ENCODE measurements around the gene RFPL3.
A peak's percentile ranks its signal among the peaks of the same experiment; 100 is the strongest.

Gene RFPL3

GRCh38 chr22:32410459-32410858 is 52.8 kb downstream of the RFPL3 start:
- Histone ChIP-seq H3K4me1 (ENCODE audit: control insufficient read depth, insufficient read depth, low read length) (no peaks in the 10 kb centered on the region; the same call in 1 of the 2 replicates), H3K9me3 (ENCODE audit: control insufficient read depth, insufficient read depth, low read depth, low read length) (no peaks in the 10 kb centered on the region), H3K27ac (ENCODE audit: extremely low read depth, low read depth, low read length) (no peak overlapping the region), H3K36me3 (ENCODE audit: control insufficient read depth in 2 of 2, insufficient read depth in 1 of 2, low read length in 2 of 2) (peaks cover 41% of the 10 kb centered on the region in 2 experiments), H3K4me3 (ENCODE audit: low read depth, low read length) (peak overlapping the region; percentile 89; the same call in 1 of the 2 replicates)
- ChIA-PET CTCF (interaction anchor here (0.6 to 1.0 kb wide), 2 partner anchors 9 to 391 kb away, joined by 3 to 4 read pairs; partner anchors contain the start of gene TIMP3), POLR2A (no interaction called here)
- TF ChIP-seq ZSCAN18 (tag by site-specific recombination; IDR thresholded peaks at IDR 0.05), result no peak
- no peak for TF ChIP-seq ZNF560 (tag by site-specific recombination; IDR thresholded peaks at IDR 0.05; ENCODE audit: borderline replicate concordance)
- no peak for TF ChIP-seq KLF1 (tag by site-specific recombination; IDR thresholded peaks at IDR 0.05)
- TF ChIP-seq ZIC2 (tag by site-specific recombination; IDR thresholded peaks at IDR 0.05), result no peak
- no peak for TF ChIP-seq ZNF548 (tag by site-specific recombination; IDR thresholded peaks at IDR 0.05)
- no peak for TF ChIP-seq ZNF302 (tag by site-specific recombination; IDR thresholded peaks at IDR 0.05; ENCODE audit: low read depth)
- TF ChIP-seq ZNF707 (tag by site-specific recombination; IDR thresholded peaks at IDR 0.05), result no peak
- no peak for TF ChIP-seq ZNF433 (tag by site-specific recombination; IDR thresholded peaks at IDR 0.05; ENCODE audit: low read depth)
- TF ChIP-seq ZNF518A (tag by site-specific recombination; conservative IDR thresholded peaks at IDR 0.05; ENCODE audit: low read depth), result no peak
- no peak for TF ChIP-seq ZEB2 (tag by site-specific recombination; IDR thresholded peaks at IDR 0.05)
- no peak for TF ChIP-seq ZBTB7A (tag by site-specific recombination; IDR thresholded peaks at IDR 0.05; ENCODE audit: low read depth)
- no peak for TF ChIP-seq PRDM6 (tag by site-specific recombination; IDR thresholded peaks at IDR 0.05)
- TF ChIP-seq ZNF146 (tag by site-specific recombination; IDR thresholded peaks at IDR 0.05), result no peak
- no peak for TF ChIP-seq MEIS1 (CRISPR knock-in tag; IDR thresholded peaks at IDR 0.05; ENCODE audit: borderline replicate concordance)
- TF ChIP-seq ZNF266 (tag by site-specific recombination; IDR thresholded peaks at IDR 0.05; ENCODE audit: low read depth), result no peak
- no peak for TF ChIP-seq KLF8 (tag by site-specific recombination; IDR thresholded peaks at IDR 0.05)
- TF ChIP-seq ZNF639 (tag by site-specific recombination; IDR thresholded peaks at IDR 0.05), result no peak
